Fibroblast of lung (primary cell): ENCODE measurements around the gene SAP25.
A peak's percentile ranks its signal among the peaks of the same experiment; 100 is the strongest.

Source experiments
- CTCF ChIP-seq, 2 donors: IDR thresholded peaks in 1 of 2; conservative IDR thresholded peaks in 1 of 2; 1 replicate in 1 of 2; 2 replicates in 1 of 2; pipeline ENCODE4 v1.5.1; 2011 to 2012; ENCODE audit warnings: low read length in 2 of 2, control low read depth in 1 of 2, inconsistent platforms in 1 of 2, low read depth in 1 of 2, mild to moderate bottlenecking in 1 of 2
- EZH2 ChIP-seq: IDR thresholded peaks from 2 replicates; pipeline ENCODE4 v1.5.1; 2012; ENCODE audit warnings: low read length, control low read depth, mild to moderate bottlenecking; ENCODE audit errors: missing control alignments

- TF ChIP-seq CTCF (conservative IDR thresholded peaks at IDR 0.05 in 1 of 2, IDR thresholded peaks at IDR 0.05 in 1 of 2; ENCODE audit: low read depth in 1 of 2, low read length in 2 of 2) (peak in 1 of 2 donors; percentile 2), EZH2 (no peak)
Measured at GRCh38 chr7:100547872-100548271, 25.8 kb downstream of the SAP25 start.
